GM18519 (cell line): ENCODE results near the gene NPIPB4.
"Not testable (repeated sequence)": the region's sequence is repeated elsewhere in the genome, so short reads cannot be mapped to it uniquely, and the experiment has no call there.

Experiments
- ATAC-seq: cut with Tn5 transposase; IDR thresholded peaks from one replicate; pipeline ENCODE4 v1.9.1; 2021; ENCODE audit warnings: mild to moderate bottlenecking, moderate library complexity; ENCODE audit not compliant: unreplicated experiment, low FRiP score

NPIPB4 gene

DNA sequence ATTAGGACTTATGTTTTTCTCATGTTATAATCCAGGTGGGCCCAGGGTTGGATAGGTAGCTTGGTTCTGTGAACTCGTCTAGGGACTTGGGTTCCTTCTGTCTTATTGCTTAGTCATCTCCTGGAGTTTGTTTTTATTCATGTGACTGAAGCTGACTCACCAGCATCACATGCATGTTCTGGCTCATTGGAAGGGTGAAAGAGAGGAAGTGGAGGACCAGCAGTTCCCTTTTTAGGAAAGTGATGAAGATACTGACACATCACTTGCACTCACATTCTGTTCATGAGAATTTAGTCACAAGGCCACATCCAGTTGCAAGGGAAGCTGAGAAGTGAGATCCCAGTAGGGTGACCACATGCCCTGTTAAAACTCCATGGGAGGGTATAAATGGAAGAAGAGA, 67.0 kb downstream of the NPIPB4 start:
- not testable (repeated sequence) for ATAC-seq
